ENCODE measurements around the gene POLR2I.

- TF ChIP-seq CTCF (IDR thresholded peaks at IDR 0.05) (no peak), POLR2A (IDR thresholded peaks at IDR 0.05) (no peak), POLR2AphosphoS5 (IDR thresholded peaks at IDR 0.05) (no peak)
Observed at GRCh38 chr19:36073121-36073876, 41.4 kb downstream of the POLR2I start.

Measured in prostate gland (tissue), 2 donors.